Keratinocyte (primary cell): ENCODE data around the gene BOLA3.

Experiments
- EZH2 ChIP-seq: IDR thresholded peaks from one replicate; pipeline ENCODE4 v1.6.1; 2012; ENCODE audit warnings: inconsistent platforms, mild to moderate bottlenecking, low read length, moderate library complexity
- TF ChIP-seq, protein P1 (sequence below), 3 experiments: IDR thresholded peaks in 1 of 3; conservative IDR thresholded peaks in 1 of 3; optimal IDR thresholded peaks in 1 of 3; 2 replicates in 2 of 3; 3 replicates in 1 of 3; pipeline versions ENCODE3 to v1.5.1; 2011; ENCODE audit warnings: low read length in 3 of 3, mild to moderate bottlenecking in 3 of 3, moderate library complexity in 2 of 3, control low read depth in 1 of 3, inconsistent platforms in 1 of 3; ENCODE audit not compliant: insufficient read depth in 2 of 3; ENCODE audit errors: extremely low read depth in 1 of 3

DNA sequence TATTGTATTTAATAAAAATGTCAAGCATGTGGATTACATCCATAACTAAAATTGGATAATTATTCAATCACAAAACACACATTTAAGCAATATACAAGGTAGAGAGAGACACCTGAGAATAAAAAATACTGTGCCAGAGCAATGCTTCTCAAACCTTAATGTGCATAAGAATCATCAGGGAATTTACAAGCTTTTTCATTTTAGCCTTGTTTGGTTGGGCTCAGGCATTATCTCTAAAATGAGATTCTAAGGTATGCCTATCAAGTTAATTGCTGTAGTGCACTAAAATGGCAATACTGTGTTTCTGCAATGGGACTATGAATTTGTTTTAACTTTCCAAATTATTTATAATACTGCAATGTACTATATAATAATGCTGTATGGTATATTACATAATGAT lies 30.0 kb upstream of the BOLA3 start:
- TF ChIP-seq EZH2, result no peak
- TF ChIP-seq, protein P1, sequence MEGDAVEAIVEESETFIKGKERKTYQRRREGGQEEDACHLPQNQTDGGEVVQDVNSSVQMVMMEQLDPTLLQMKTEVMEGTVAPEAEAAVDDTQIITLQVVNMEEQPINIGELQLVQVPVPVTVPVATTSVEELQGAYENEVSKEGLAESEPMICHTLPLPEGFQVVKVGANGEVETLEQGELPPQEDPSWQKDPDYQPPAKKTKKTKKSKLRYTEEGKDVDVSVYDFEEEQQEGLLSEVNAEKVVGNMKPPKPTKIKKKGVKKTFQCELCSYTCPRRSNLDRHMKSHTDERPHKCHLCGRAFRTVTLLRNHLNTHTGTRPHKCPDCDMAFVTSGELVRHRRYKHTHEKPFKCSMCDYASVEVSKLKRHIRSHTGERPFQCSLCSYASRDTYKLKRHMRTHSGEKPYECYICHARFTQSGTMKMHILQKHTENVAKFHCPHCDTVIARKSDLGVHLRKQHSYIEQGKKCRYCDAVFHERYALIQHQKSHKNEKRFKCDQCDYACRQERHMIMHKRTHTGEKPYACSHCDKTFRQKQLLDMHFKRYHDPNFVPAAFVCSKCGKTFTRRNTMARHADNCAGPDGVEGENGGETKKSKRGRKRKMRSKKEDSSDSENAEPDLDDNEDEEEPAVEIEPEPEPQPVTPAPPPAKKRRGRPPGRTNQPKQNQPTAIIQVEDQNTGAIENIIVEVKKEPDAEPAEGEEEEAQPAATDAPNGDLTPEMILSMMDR (optimal IDR thresholded peaks at IDR 0.05 in 1 of 3, IDR thresholded peaks at IDR 0.05 in 1 of 3, conservative IDR thresholded peaks at IDR 0.05 in 1 of 3; ENCODE audit: extremely low read depth in 1 of 3, insufficient read depth in 2 of 3, low read length in 3 of 3), result no peak
